Neural progenitor cell (in vitro differentiated cells): ENCODE measurements around the gene MAPK10.
A peak's percentile ranks its signal among the peaks of the same experiment; 100 is the strongest.

Source experiments
- EZH2 ChIP-seq: fragments of 200-600 bp; sonication (generic); IDR thresholded peaks from 2 replicates; pipeline ENCODE4 v1.6.1; 2017; ENCODE audit warnings: antibody characterized with exemption, mild to moderate bottlenecking, moderate library complexity
- EZH2phosphoT487 ChIP-seq: fragments of 200-600 bp; sonication (generic); IDR thresholded peaks from 2 replicates; pipeline ENCODE4 v1.6.1; 2017; ENCODE audit warnings: antibody characterized with exemption
- TF ChIP-seq, protein P1 (sequence below): fragments of 200-600 bp; sonication (generic); IDR thresholded peaks from 2 replicates; pipeline ENCODE4 v1.5.1; 2017; ENCODE audit warnings: antibody characterized with exemption, mild to moderate bottlenecking

- TF ChIP-seq, protein P1, sequence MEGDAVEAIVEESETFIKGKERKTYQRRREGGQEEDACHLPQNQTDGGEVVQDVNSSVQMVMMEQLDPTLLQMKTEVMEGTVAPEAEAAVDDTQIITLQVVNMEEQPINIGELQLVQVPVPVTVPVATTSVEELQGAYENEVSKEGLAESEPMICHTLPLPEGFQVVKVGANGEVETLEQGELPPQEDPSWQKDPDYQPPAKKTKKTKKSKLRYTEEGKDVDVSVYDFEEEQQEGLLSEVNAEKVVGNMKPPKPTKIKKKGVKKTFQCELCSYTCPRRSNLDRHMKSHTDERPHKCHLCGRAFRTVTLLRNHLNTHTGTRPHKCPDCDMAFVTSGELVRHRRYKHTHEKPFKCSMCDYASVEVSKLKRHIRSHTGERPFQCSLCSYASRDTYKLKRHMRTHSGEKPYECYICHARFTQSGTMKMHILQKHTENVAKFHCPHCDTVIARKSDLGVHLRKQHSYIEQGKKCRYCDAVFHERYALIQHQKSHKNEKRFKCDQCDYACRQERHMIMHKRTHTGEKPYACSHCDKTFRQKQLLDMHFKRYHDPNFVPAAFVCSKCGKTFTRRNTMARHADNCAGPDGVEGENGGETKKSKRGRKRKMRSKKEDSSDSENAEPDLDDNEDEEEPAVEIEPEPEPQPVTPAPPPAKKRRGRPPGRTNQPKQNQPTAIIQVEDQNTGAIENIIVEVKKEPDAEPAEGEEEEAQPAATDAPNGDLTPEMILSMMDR, result peak; percentile 31
- TF ChIP-seq EZH2 (no peak), EZH2phosphoT487 (no peak)
These were observed 395.6 kb downstream of the MAPK10 start for GRCh38 chr4:85964298-85964697.
